DMS 273 treated with DMSO at 0.1 percent for 48 hours (cell line): ENCODE data around the gene POLE.
"Not testable (repeated sequence)": the region's sequence is repeated elsewhere in the genome, so short reads cannot be mapped to it uniquely, and the experiment has no call there.

ENCODE experiments used
- DNase-seq: peaks from one replicate; lab custom pipeline; 2025; lab: John Stamatoyannopoulos, UW

The POLE gene

GRCh38 chr12:132615579-132616038 lies 71.5 kb downstream of the POLE start:
- no peak for DNase-seq

- peak; percentile 44 for DNase-seq
Observed at GRCh38 chr12:132614861-132615578, 72.1 kb downstream of the POLE start.

GRCh38 chr12:132614029-132614428 lies 73.1 kb downstream of the POLE start:
- DNase-seq = no peak

GRCh38 chr12:132611620-132612019 lies 75.5 kb downstream of the POLE start:
- DNase-seq = no peak

- DNase-seq = no peak
Observed at GRCh38 chr12:132610866-132611602, 76.1 kb downstream of the POLE start.

- DNase-seq = no peak
Observed at GRCh38 chr12:132610051-132610759, 76.9 kb downstream of the POLE start, which contains the start of gene LRCOL1. Gene LRCOL1, minus strand, starts transcription at chr12:132610582. Its CDS starts 4,331 bp downstream, at chr12:132606251.

GRCh38 chr12:132608231-132609171 lies 78.6 kb downstream of the POLE start:
- DNase-seq = no peak

- no peak for DNase-seq
Observed at GRCh38 chr12:132606927-132607326, 80.2 kb downstream of the POLE start.

GRCh38 chr12:132606466-132606865 lies 80.7 kb downstream of the POLE start:
- no peak for DNase-seq

- no peak for DNase-seq
Observed at GRCh38 chr12:132605892-132606291, 81.2 kb downstream of the POLE start.

GRCh38 chr12:132604668-132605441 lies 82.3 kb downstream of the POLE start:
- no peak for DNase-seq

- no peak for DNase-seq
Observed at GRCh38 chr12:132604151-132604618, 83.0 kb downstream of the POLE start.

- no peak for DNase-seq
Observed at GRCh38 chr12:132603240-132604150, 83.6 kb downstream of the POLE start.

- no peak for DNase-seq
Observed at GRCh38 chr12:132602572-132603239, 84.4 kb downstream of the POLE start.

GRCh38 chr12:132601171-132601883 lies 85.8 kb downstream of the POLE start:
- DNase-seq = no peak

- no peak for DNase-seq
Observed at GRCh38 chr12:132600048-132601032, 86.8 kb downstream of the POLE start.

GRCh38 chr12:132599502-132599901 lies 87.6 kb downstream of the POLE start:
- DNase-seq = not testable (repeated sequence)
